ENCODE measurements around the gene ATG4D. TPM values are rescaled to one million over a fixed set of nuclear protein-coding genes. Genes with fewer than 3 reads are reported as not detected.

ATG4D gene
- total RNA-seq, result 5.9 and 6.0 TPM in 2 replicates

GRCh38 chr19:10543420-10544241 is at the start of gene ATG4D:
Gene ATG4D (plus strand): TSS chr19:10543904. CDS start chr19:10544091, 187 bp downstream.

GRCh38 chr19:10503002-10503789 is 40.5 kb upstream of the ATG4D start, which contains the start of gene KEAP1:
Gene KEAP1 (minus strand): TSS chr19:10503356. CDS start chr19:10500033, 3,323 bp downstream.

GRCh38 chr19:10517361-10517759 is 26.3 kb upstream of the ATG4D start, which contains the start of gene S1PR5:
Gene S1PR5 (minus strand): TSS chr19:10517447. CDS start chr19:10515011, 2,436 bp downstream.

GRCh38 chr19:10565567-10566407 is 22.1 kb downstream of the ATG4D start, which contains the start of gene KRI1:
Gene KRI1 (minus strand): TSS chr19:10566010. CDS start chr19:10565999, 11 bp downstream.

GRCh38 chr19:10568826-10569651 is 25.3 kb downstream of the ATG4D start, which contains the start of gene CDKN2D:
Gene CDKN2D (minus strand): TSS chr19:10568979. CDS start chr19:10568653, 326 bp downstream.

GRCh38 chr19:10587022-10587838 is 43.5 kb downstream of the ATG4D start, which contains the start of gene AP1M2:
Gene AP1M2 (minus strand): TSS chr19:10587312. CDS start chr19:10587231, 81 bp downstream.

Other genes starting within 250 kb of the ATG4D start
- 0.11 and 0.26 TPM in 2 replicates for gene ZGLP1, start 234.1 kb upstream of the ATG4D start, total RNA-seq
- gene FDX2, start 227.9 kb upstream of the ATG4D start, total RNA-seq, result 16.0 and 16.9 TPM in 2 replicates
- gene RAVER1, start 210.4 kb upstream of the ATG4D start, total RNA-seq, result 4.8 and 6.1 TPM in 2 replicates
- gene ICAM3, start 204.3 kb upstream of the ATG4D start, total RNA-seq, result 8.2 and 8.4 TPM in 2 replicates
- 55.4 and 56.3 TPM in 2 replicates for gene TYK2, start 163.3 kb upstream of the ATG4D start, total RNA-seq
- gene CDC37, start 140.4 kb upstream of the ATG4D start, total RNA-seq, result 240 and 243 TPM in 2 replicates
- gene PDE4A, start 123.4 kb upstream of the ATG4D start, total RNA-seq, result 1.8 and 2.2 TPM in 2 replicates
- gene KEAP1, start 40.5 kb upstream of the ATG4D start, total RNA-seq, result 78.4 and 78.9 TPM in 2 replicates
- gene S1PR5, start 26.5 kb upstream of the ATG4D start, total RNA-seq, result 0.11 TPM in 1 of 2 replicates, not detected in the other
- gene KRI1, start 22.1 kb downstream of the ATG4D start, total RNA-seq, result 5.7 and 8.4 TPM in 2 replicates
- gene CDKN2D, start 25.1 kb downstream of the ATG4D start, total RNA-seq, result 3.6 and 11.1 TPM in 2 replicates
- under 0.01 TPM in 1 of 2 replicates, not detected in the other for gene AP1M2, start 43.4 kb downstream of the ATG4D start, total RNA-seq
- 61.0 and 69.5 TPM in 2 replicates for gene SLC44A2, start 81.6 kb downstream of the ATG4D start, total RNA-seq
- gene ILF3, start 110.4 kb downstream of the ATG4D start, total RNA-seq, result 73.7 and 99.6 TPM in 2 replicates
- gene QTRT1, start 157.5 kb downstream of the ATG4D start, total RNA-seq, result 15.7 and 23.8 TPM in 2 replicates
- 87.8 and 88.8 TPM in 2 replicates for gene DNM2, start 174.2 kb downstream of the ATG4D start, total RNA-seq